A673 (cell line): Measurements from ENCODE around the gene C20orf144.

ENCODE experiments used
- EZH2 ChIP-seq: fragments of 200-600 bp; sonication (generic); IDR thresholded peaks from 2 replicates; pipeline ENCODE4 v1.6.1; 2017; ENCODE audit warnings: borderline replicate concordance, low read depth, mild to moderate bottlenecking, mixed read lengths, antibody characterized with exemption, low read length; ENCODE audit not compliant: poor library complexity, severe bottlenecking
- TF ChIP-seq, protein P1 (sequence below): fragments of 300-800, 200-600 bp; sonication (generic); conservative IDR thresholded peaks from 2 replicates; pipeline ENCODE4 v1.5.1; 2017; ENCODE audit warnings: low read depth, mild to moderate bottlenecking, antibody characterized with exemption, low read length, moderate library complexity, mixed read lengths

DNA sequence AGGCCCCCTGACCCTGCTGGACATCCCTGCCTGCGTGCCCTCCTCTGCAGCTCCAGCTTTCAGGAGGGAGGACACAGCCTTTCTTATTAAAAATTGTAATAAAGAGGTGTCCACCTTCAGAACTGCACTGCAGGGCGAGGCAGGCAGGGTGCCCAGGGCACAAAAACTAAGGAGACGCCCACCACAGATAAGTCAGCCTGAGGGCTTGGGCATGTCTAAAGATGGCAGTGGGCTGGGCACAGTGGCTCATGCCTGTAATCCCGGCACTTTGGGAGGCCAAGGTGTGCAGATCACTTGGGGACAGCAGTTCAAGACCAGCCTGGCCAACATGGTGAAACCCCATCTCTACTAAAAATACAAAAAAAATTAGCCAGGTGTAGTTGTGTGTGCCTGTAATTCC lies 7.0 kb upstream of the C20orf144 start:
- TF ChIP-seq, protein P1, sequence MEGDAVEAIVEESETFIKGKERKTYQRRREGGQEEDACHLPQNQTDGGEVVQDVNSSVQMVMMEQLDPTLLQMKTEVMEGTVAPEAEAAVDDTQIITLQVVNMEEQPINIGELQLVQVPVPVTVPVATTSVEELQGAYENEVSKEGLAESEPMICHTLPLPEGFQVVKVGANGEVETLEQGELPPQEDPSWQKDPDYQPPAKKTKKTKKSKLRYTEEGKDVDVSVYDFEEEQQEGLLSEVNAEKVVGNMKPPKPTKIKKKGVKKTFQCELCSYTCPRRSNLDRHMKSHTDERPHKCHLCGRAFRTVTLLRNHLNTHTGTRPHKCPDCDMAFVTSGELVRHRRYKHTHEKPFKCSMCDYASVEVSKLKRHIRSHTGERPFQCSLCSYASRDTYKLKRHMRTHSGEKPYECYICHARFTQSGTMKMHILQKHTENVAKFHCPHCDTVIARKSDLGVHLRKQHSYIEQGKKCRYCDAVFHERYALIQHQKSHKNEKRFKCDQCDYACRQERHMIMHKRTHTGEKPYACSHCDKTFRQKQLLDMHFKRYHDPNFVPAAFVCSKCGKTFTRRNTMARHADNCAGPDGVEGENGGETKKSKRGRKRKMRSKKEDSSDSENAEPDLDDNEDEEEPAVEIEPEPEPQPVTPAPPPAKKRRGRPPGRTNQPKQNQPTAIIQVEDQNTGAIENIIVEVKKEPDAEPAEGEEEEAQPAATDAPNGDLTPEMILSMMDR, result no peak
- no peak for TF ChIP-seq EZH2
